Liver (tissue), 9 donors: ENCODE results near the gene RAB3C. TPM values are rescaled to one million over a fixed set of nuclear protein-coding genes. Genes with fewer than 3 reads are reported as not detected.

Experiments
- DNase-seq: peaks from one replicate; pipeline ENCODE4 v3.0.0-alpha.2; 2017; ENCODE audit warnings: low spot score
- H3K27ac ChIP-seq, 2 donors: one replicate each; pipeline ENCODE4 v1.7.0; 2013; ENCODE audit warnings: inconsistent platforms in 2 of 2, low read length in 2 of 2, control low read depth in 1 of 2, low read depth in 1 of 2, mild to moderate bottlenecking in 1 of 2
- H3K27me3 ChIP-seq, 4 donors: one replicate each; pipeline versions ENCODE4 v1.6.1 to v1.7.0; 2013; ENCODE audit warnings: low read length in 3 of 4, inconsistent platforms in 1 of 4, mild to moderate bottlenecking in 1 of 4, moderate library complexity in 1 of 4; ENCODE audit not compliant: control insufficient read depth in 4 of 4, insufficient read depth in 4 of 4
- H3K36me3 ChIP-seq, 4 donors: one replicate each; pipeline versions ENCODE4 v1.6.1 to v1.7.0; 2013; ENCODE audit warnings: low read length in 3 of 4, mild to moderate bottlenecking in 3 of 4, low read depth in 1 of 4, moderate library complexity in 1 of 4; ENCODE audit not compliant: control insufficient read depth in 4 of 4, insufficient read depth in 3 of 4
- H3K4me1 ChIP-seq, 4 donors: one replicate each; pipeline versions ENCODE4 v1.6.1 to v1.7.0; 2013; ENCODE audit warnings: low read length in 3 of 4, mild to moderate bottlenecking in 3 of 4, moderate library complexity in 1 of 4; ENCODE audit not compliant: control insufficient read depth in 4 of 4, insufficient read depth in 4 of 4
- H3K4me3 ChIP-seq, 3 donors: one replicate each; pipeline versions ENCODE4 v1.6.1 to v1.7.0; 2013; ENCODE audit warnings: low read length in 3 of 3, control low read depth in 1 of 3, low read depth in 1 of 3, mild to moderate bottlenecking in 1 of 3
- H3K9ac ChIP-seq, 2 donors: one replicate each; pipeline ENCODE4 v1.7.0; 2013; ENCODE audit warnings: low read length in 2 of 2, mild to moderate bottlenecking in 2 of 2, moderate library complexity in 2 of 2, control low read depth in 1 of 2, low read depth in 1 of 2
- H3K9me3 ChIP-seq, 4 donors: one replicate each; pipeline versions ENCODE4 v1.6.1 to v1.7.0; 2013; ENCODE audit warnings: low read length in 3 of 4; ENCODE audit not compliant: control insufficient read depth in 4 of 4
- CTCF ChIP-seq: fragments of 150-350 bp; IDR thresholded peaks from 2 replicates; pipeline ENCODE4 v1.5.1; 2017; ENCODE audit warnings: improper control_type of control experiment, low read depth, low read length; ENCODE audit not compliant: missing input control
- EGR1 ChIP-seq, 2 donors: IDR thresholded peaks; 2 replicates each; pipeline ENCODE4 v1.6.1; 2016 to 2018; ENCODE audit warnings: antibody characterized with exemption in 2 of 2, low read depth in 2 of 2
- FOXA1 ChIP-seq: IDR thresholded peaks from 2 replicates; pipeline ENCODE4 v1.6.1; 2016; ENCODE audit warnings: antibody characterized with exemption
- FOXA2 ChIP-seq: IDR thresholded peaks from 2 replicates; pipeline ENCODE4 v1.6.1; 2016; ENCODE audit warnings: antibody characterized with exemption
- HNF4A ChIP-seq, 2 donors: conservative IDR thresholded peaks; 2 replicates each; pipeline ENCODE4 v1.6.1; 2016; ENCODE audit warnings: antibody characterized with exemption in 2 of 2, mild to moderate bottlenecking in 2 of 2
- HNF4G ChIP-seq: IDR thresholded peaks from 2 replicates; pipeline ENCODE4 v1.6.1; 2016; ENCODE audit warnings: antibody characterized with exemption
- JUND ChIP-seq, 2 donors: IDR thresholded peaks; 2 replicates each; pipeline ENCODE4 v1.6.1; 2016; ENCODE audit warnings: antibody characterized with exemption in 2 of 2
- MAX ChIP-seq: IDR thresholded peaks from 2 replicates; pipeline ENCODE4 v1.6.1; 2016; ENCODE audit warnings: antibody characterized with exemption
- NR2F2 ChIP-seq: IDR thresholded peaks from 2 replicates; pipeline ENCODE4 v1.6.1; 2016; ENCODE audit warnings: antibody characterized with exemption
- RAD21 ChIP-seq, 2 donors: IDR thresholded peaks; 2 replicates each; pipeline ENCODE4 v1.6.1; 2016; ENCODE audit warnings: antibody characterized with exemption in 2 of 2, mild to moderate bottlenecking in 2 of 2
- REST ChIP-seq: IDR thresholded peaks from 2 replicates; pipeline ENCODE4 v1.6.1; 2016; ENCODE audit warnings: antibody characterized with exemption, mild to moderate bottlenecking
- RXRA ChIP-seq, 2 donors: IDR thresholded peaks; 2 replicates each; pipeline ENCODE4 v1.6.1; 2017 to 2018; ENCODE audit warnings: antibody characterized with exemption in 2 of 2, mild to moderate bottlenecking in 1 of 2
- SP1 ChIP-seq: IDR thresholded peaks from 2 replicates; pipeline ENCODE4 v1.6.1; 2018; ENCODE audit warnings: antibody characterized with exemption, mild to moderate bottlenecking
- TAF1 ChIP-seq: conservative IDR thresholded peaks from 2 replicates; pipeline ENCODE4 v1.6.1; 2016; ENCODE audit warnings: antibody characterized with exemption, mild to moderate bottlenecking
- YY1 ChIP-seq: IDR thresholded peaks from 2 replicates; pipeline ENCODE4 v1.6.1; 2016; ENCODE audit warnings: antibody characterized with exemption, mild to moderate bottlenecking
- ZBTB33 ChIP-seq: IDR thresholded peaks from 2 replicates; pipeline ENCODE4 v1.6.1; 2016; ENCODE audit warnings: antibody characterized with exemption
- WGBS: extraction: QIAGEN DNeasy Blood & Tissue Kit; methylation state at CpG from one replicate; pipeline ENCODE4 v1.1.7; 2013; 5-methylcytosine and 5-hydroxymethylcytosine counted together
- polyA plus RNA-seq, 2 donors: library from polyadenylated mRNA; stranded (reverse) in 1 of 2; unstranded in 1 of 2; fragments of 200-250 nt in 1 of 2; fragments of >200 nt in 1 of 2; fragmentation: Nextera tagmentation in 1 of 2; extraction: Ambion mirVana in 1 of 2; gene quantifications; one replicate each; pipeline versions ENCODE4 v1.2.1 to v1.2.3, GENCODE V29; 2013 to 2015
- total RNA-seq, 2 donors: library from RNA; depleted of rRNA; stranded (reverse); fragments of >200 nt; gene quantifications; one replicate each; pipeline ENCODE4 v1.2.3, GENCODE V29; 2014
- donor health status: healthy.
- donor health status: healthy.
- donor health status: healthy.
- donor health status: healthy.
- donor health status: healthy.

Gene RAB3C
- total and polyA plus RNA-seq, 4 donors: 0.72 to 4.6 (median 1.3) TPM

GRCh38 chr5:58565033-58565432 lies 17.8 kb upstream of the RAB3C start:
- Histone ChIP-seq H3K4me3 (no peak overlapping the region), H3K27ac (no peak overlapping the region), H3K9ac (no peak overlapping the region), H3K36me3 (no peaks in the 10 kb centered on the region), H3K9me3 (peaks cover 0 to 2% (median 0%) of the 10 kb centered on the region in 4 donors), H3K4me1 (no peaks in the 10 kb centered on the region), H3K27me3 (no peaks in the 10 kb centered on the region)
- WGBS: 89% methylated on average over 4 of the region's 4 CpGs
- no peak for DNase-seq
- TF ChIP-seq HNF4A (conservative IDR thresholded peaks at IDR 0.05) (no peak), SP1 (no peak), RAD21 (IDR thresholded peaks at IDR 0.05) (no peak), EGR1 (IDR thresholded peaks at IDR 0.05; ENCODE audit: low read depth in 2 of 2) (no peak), RXRA (IDR thresholded peaks at IDR 0.05) (no peak), ZBTB33 (no peak), MAX (no peak), CTCF (no peak), REST (no peak), NR2F2 (no peak), FOXA2 (no peak), YY1 (no peak), HNF4G (no peak), JUND (IDR thresholded peaks at IDR 0.05) (no peak), FOXA1 (no peak)

GRCh38 chr5:58571501-58571900 lies 11.4 kb upstream of the RAB3C start:
- Histone ChIP-seq H3K4me1 (no peaks in the 10 kb centered on the region), H3K36me3 (no peaks in the 10 kb centered on the region), H3K27me3 (no peaks in the 10 kb centered on the region), H3K4me3 (no peak overlapping the region), H3K27ac (no peak overlapping the region), H3K9me3 (no peaks in the 10 kb centered on the region), H3K9ac (no peak overlapping the region)
- 74% methylated on average over 2 of the region's 2 CpGs for WGBS
- no peak for DNase-seq
- TF ChIP-seq JUND (IDR thresholded peaks at IDR 0.05): no peak
- TF ChIP-seq FOXA1: no peak
- no peak for TF ChIP-seq YY1
- no peak for TF ChIP-seq CTCF
- TF ChIP-seq EGR1 (IDR thresholded peaks at IDR 0.05; ENCODE audit: low read depth in 2 of 2): no peak
- no peak for TF ChIP-seq FOXA2
- no peak for TF ChIP-seq ZBTB33
- no peak for TF ChIP-seq NR2F2
- no peak for TF ChIP-seq TAF1
- TF ChIP-seq RXRA (IDR thresholded peaks at IDR 0.05): no peak
- no peak for TF ChIP-seq SP1
- no peak for TF ChIP-seq HNF4G
- no peak for TF ChIP-seq REST
